HG02678 (cell line): ENCODE measurements around the gene EEF2K.

Source experiments
- ATAC-seq: cut with Tn5 transposase; IDR thresholded peaks from one replicate; pipeline ENCODE4 v1.9.1; 2021; ENCODE audit warnings: mild to moderate bottlenecking, moderate library complexity; ENCODE audit not compliant: unreplicated experiment

Gene EEF2K

GRCh38 chr16:22328081-22328725 lies 122.1 kb downstream of the EEF2K start:
- no peak for ATAC-seq

GRCh38 chr16:22329199-22329695 lies 123.2 kb downstream of the EEF2K start:
- no peak for ATAC-seq

- no peak for ATAC-seq
Observed at GRCh38 chr16:22330326-22330725, 124.2 kb downstream of the EEF2K start.

- no peak for ATAC-seq
Observed at GRCh38 chr16:22333457-22333994, 127.4 kb downstream of the EEF2K start.

- no peak for ATAC-seq
Observed at GRCh38 chr16:22335668-22336246, 129.7 kb downstream of the EEF2K start.

GRCh38 chr16:22336581-22336980 lies 130.5 kb downstream of the EEF2K start:
- no peak for ATAC-seq

GRCh38 chr16:22337045-22337444 lies 131.0 kb downstream of the EEF2K start:
- ATAC-seq, result no peak

- ATAC-seq, result no peak
Observed at GRCh38 chr16:22337849-22338635, 132.0 kb downstream of the EEF2K start.
